HL-60 (cell line): Measurements from ENCODE around the gene RNASEH2A.

ENCODE experiments used
- DNase-seq, 2 experiments: peaks; one replicate each; pipeline ENCODE4 v3.0.0-alpha.2; 2010 to 2020; ENCODE audit warnings: low read depth in 1 of 2, low spot score in 1 of 2
- H3K27ac ChIP-seq: fragments of 250-450 bp; sonication (Bioruptor Pico); replicated peaks from 2 replicates; pipeline ENCODE4 v1.5.1; 2020; ENCODE audit warnings: mild to moderate bottlenecking, moderate library complexity
- H3K27me3 ChIP-seq: fragments of 250-450 bp; sonication (Bioruptor Pico); 2 replicates; pipeline ENCODE4 v1.5.1; 2021; ENCODE audit warnings: mild to moderate bottlenecking, moderate library complexity; ENCODE audit not compliant: insufficient read depth, poor library complexity, severe bottlenecking
- H3K4me3 ChIP-seq: replicated peaks from 2 replicates; pipeline ENCODE4 v1.5.1; 2011; ENCODE audit warnings: mild to moderate bottlenecking, control low read depth, low read length; ENCODE audit not compliant: insufficient read depth
- GABPA ChIP-seq: IDR thresholded peaks from 2 replicates; pipeline ENCODE4 v1.6.1; 2012; ENCODE audit warnings: low read depth
- POLR2AphosphoS5 ChIP-seq: IDR thresholded peaks from 2 replicates; pipeline ENCODE4 v1.6.1; 2012; ENCODE audit warnings: low read depth
- SPI1 ChIP-seq: IDR thresholded peaks from 2 replicates; pipeline ENCODE4 v1.6.1; 2012; ENCODE audit warnings: low read depth, mild to moderate bottlenecking, borderline replicate concordance
- TF ChIP-seq, protein P1 (sequence below): IDR thresholded peaks from one replicate; pipeline ENCODE4 v1.5.1; 2011; ENCODE audit warnings: low read length, control low read depth, inconsistent platforms; ENCODE audit not compliant: insufficient read depth
- TF ChIP-seq, protein P2 (sequence below): IDR thresholded peaks from 2 replicates; pipeline ENCODE4 v1.6.1; 2012; ENCODE audit warnings: low read depth; ENCODE audit not compliant: insufficient replicate concordance

Gene RNASEH2A

DNA sequence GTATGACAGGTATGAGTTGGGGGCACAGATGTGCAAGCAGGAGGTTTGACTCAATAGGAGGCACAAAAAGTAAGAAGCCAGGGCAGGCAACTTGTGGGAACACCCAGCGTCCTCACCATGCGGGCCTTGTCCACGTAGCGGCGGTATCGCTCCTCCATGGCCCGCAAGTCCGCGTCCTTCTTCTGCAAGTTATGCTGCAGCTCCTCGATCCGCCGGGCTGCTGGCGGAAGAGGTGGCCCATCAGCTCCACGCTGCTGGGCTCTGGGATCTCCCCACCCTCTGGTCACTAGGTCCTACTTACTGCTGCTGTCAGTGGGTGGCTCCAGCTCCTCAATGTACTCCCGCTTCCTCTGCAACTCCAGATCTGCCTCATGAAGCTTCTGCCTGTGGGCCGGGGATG lies 41.7 kb upstream of the RNASEH2A start:
- Histone ChIP-seq H3K27ac (no peak overlapping the region), H3K4me3 (no peak overlapping the region), H3K27me3 (no peaks in the 10 kb centered on the region)
- no peak for DNase-seq
- TF ChIP-seq, protein P1, sequence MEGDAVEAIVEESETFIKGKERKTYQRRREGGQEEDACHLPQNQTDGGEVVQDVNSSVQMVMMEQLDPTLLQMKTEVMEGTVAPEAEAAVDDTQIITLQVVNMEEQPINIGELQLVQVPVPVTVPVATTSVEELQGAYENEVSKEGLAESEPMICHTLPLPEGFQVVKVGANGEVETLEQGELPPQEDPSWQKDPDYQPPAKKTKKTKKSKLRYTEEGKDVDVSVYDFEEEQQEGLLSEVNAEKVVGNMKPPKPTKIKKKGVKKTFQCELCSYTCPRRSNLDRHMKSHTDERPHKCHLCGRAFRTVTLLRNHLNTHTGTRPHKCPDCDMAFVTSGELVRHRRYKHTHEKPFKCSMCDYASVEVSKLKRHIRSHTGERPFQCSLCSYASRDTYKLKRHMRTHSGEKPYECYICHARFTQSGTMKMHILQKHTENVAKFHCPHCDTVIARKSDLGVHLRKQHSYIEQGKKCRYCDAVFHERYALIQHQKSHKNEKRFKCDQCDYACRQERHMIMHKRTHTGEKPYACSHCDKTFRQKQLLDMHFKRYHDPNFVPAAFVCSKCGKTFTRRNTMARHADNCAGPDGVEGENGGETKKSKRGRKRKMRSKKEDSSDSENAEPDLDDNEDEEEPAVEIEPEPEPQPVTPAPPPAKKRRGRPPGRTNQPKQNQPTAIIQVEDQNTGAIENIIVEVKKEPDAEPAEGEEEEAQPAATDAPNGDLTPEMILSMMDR, result no peak
- TF ChIP-seq, protein P2, sequence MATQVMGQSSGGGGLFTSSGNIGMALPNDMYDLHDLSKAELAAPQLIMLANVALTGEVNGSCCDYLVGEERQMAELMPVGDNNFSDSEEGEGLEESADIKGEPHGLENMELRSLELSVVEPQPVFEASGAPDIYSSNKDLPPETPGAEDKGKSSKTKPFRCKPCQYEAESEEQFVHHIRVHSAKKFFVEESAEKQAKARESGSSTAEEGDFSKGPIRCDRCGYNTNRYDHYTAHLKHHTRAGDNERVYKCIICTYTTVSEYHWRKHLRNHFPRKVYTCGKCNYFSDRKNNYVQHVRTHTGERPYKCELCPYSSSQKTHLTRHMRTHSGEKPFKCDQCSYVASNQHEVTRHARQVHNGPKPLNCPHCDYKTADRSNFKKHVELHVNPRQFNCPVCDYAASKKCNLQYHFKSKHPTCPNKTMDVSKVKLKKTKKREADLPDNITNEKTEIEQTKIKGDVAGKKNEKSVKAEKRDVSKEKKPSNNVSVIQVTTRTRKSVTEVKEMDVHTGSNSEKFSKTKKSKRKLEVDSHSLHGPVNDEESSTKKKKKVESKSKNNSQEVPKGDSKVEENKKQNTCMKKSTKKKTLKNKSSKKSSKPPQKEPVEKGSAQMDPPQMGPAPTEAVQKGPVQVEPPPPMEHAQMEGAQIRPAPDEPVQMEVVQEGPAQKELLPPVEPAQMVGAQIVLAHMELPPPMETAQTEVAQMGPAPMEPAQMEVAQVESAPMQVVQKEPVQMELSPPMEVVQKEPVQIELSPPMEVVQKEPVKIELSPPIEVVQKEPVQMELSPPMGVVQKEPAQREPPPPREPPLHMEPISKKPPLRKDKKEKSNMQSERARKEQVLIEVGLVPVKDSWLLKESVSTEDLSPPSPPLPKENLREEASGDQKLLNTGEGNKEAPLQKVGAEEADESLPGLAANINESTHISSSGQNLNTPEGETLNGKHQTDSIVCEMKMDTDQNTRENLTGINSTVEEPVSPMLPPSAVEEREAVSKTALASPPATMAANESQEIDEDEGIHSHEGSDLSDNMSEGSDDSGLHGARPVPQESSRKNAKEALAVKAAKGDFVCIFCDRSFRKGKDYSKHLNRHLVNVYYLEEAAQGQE, result no peak
- no peak for TF ChIP-seq GABPA
- TF ChIP-seq POLR2AphosphoS5, result no peak
- TF ChIP-seq SPI1, result no peak

DNA sequence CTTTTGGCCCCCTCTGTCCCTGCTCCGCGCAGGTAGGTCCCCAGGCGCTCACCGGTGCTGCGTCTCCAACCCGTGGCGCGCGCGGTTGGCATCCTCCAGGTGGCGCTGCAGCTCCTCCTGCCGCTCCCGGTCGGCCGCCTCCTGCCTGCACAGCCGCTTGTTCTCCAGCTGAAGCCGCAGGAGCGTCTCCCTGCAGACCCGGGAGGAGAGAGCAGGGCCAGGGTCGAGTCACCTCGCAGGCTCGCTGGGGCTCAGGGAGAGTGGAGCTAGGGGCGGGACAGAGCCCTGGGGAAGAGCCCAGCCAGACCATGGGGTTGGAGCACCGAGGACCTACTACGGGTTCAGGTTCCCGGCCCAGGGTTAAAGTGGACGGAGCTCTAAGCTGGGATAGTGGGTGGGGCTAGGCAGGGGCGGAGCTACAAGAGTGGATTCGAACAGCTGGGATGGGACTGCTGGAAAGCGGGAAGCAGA lies 40.3 kb upstream of the RNASEH2A start:
- peak in 1 of 2 experiments; percentile 87 for DNase-seq
- Histone ChIP-seq H3K4me3 (peak overlapping the region; percentile 35), H3K27ac (no peak overlapping the region), H3K27me3 (no peaks in the 10 kb centered on the region)
- TF ChIP-seq GABPA, result no peak
- TF ChIP-seq, protein P1, result peak; percentile 59

DNA sequence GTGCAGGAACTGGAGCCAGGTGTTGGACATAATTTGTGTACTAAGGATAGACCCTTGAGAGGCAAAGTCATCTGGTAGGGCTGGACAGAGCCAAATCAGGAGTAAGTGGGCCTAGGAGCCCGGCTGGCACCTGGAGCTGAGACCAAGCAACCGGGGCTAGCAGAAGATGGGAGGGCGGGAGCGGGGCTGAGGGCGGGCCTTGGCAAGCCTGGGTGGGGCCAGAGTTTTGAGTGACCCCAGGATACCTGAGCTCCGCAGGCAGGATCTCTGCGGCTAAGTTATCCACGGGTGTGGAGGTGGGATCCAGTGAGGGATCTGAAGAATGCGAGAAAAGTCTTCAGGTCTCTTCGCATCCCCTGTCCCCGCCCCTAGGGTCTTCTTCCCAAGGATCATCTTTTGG lies 39.2 kb upstream of the RNASEH2A start:
- H3K27me3 ChIP-seq, result no peaks in the 10 kb centered on the region
- TF ChIP-seq GABPA (no peak), POLR2AphosphoS5 (no peak), SPI1 (no peak)
- TF ChIP-seq, protein P2, result no peak
- TF ChIP-seq, protein P1, result no peak
- H3K27ac ChIP-seq, result no peak overlapping the region
- H3K4me3 ChIP-seq, result no peak overlapping the region
- no peak for DNase-seq

DNA sequence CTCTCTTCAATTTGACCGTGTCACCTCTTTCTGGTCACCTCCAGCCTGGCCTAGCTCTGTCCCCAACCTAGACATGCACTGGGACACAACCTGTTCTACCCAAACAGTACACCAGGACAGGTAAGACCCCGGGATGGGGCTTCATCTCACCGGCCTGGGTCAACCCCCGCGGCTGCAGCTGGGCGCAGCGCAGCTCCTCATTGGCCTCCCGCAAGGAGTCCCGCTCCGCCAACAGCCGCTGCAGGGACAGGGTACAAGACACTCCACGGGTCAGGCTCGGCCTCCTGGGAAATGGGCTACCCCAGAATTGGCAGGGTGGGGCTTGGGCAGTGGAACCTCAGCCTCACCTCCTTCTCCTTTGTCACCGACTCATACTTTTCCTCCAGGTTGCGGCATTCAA lies 38.7 kb upstream of the RNASEH2A start:
- no peaks in the 10 kb centered on the region for H3K27me3 ChIP-seq
- TF ChIP-seq, protein P2, result no peak
- no peak for TF ChIP-seq POLR2AphosphoS5
- TF ChIP-seq, protein P1, result no peak
- TF ChIP-seq GABPA, result no peak
- no peak for TF ChIP-seq SPI1
- no peak overlapping the region for H3K4me3 ChIP-seq
- no peak overlapping the region for H3K27ac ChIP-seq
- no peak for DNase-seq
